ENCODE measurements around the gene A4GALT.

Gene A4GALT

GRCh38 chr22:42700901-42701300, 19.8 kb downstream of the A4GALT start:
- DNase-seq: no peak

DNA sequence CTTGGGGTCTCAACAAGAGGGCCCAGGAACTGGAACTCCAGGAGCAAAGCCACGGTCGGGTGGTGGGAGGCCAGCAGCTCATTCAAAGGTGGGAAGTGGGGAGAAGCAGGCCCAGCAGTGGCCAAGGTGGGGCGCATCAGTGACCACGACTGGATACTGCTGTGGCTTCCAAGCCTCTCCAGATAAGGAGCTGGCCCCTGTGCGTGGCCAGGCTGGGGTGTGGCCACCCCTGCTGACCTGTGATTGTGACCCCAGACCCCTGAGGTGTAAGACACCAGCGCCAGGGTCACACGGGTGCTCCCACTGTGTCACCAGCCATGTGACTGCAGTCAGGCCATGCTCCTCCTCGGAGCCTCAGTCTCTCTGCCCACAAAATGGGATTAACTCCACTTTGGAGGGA, 20.3 kb downstream of the A4GALT start:
- DNase-seq: no peak

DNA sequence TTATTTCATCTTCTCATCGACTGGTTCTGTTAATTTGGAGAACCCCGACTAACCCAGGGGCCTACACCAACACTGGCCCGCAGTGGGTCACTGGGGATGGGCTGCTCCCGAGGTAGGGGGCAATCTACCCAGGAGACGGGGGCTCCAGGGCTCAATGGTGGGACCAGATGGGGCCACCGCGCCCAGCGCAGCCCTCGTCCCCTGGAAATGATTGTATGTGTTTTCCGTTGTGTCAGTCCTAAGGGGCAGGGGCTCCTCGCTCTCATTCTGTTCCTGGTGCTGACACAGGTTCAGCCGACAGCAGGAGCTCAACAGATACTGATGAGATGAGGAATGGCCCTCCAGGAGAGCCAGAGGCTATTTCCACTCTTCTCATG, 20.7 kb downstream of the A4GALT start:
- no peak for DNase-seq

DNA sequence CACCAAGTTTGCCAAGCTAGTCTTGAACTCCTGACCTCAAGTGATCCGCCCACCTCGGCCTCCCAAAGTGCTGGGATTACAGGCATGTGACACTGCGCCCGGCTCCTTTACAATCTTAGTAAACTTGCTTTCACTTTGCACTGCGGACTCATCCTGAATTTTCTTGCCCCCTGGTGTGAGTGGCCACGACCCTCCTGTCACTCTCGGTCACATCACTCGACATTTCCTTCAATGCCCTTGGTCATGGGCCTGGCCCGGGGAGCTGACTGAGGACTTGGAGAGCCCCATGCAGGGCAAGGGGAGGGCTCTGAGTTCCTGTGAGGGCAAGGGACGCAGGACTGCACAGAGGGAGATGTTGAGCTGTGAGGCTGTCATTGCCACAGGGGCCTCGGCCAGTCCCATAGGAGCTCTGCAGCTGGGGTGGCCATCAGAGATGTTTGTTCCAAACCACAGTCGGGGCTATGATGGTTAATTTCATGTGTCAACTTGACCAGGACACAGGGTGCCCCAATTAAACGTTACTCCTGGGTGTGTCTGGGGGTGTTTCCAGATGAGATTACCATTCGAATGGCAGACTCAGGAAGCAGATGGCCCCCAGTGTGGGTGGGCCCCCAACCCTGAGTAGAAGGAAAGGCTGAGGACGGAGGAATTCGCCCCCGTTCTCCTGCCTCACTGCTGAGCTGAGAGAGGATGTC, 21.2 kb downstream of the A4GALT start:
- DNase-seq: no peak

GRCh38 chr22:42697542-42698013, 23.1 kb downstream of the A4GALT start:
- no peak for DNase-seq

- no peak for DNase-seq
Observed at GRCh38 chr22:42696331-42696967, 24.2 kb downstream of the A4GALT start.

GRCh38 chr22:42695294-42695693, 25.4 kb downstream of the A4GALT start:
- no peak for DNase-seq

DNA sequence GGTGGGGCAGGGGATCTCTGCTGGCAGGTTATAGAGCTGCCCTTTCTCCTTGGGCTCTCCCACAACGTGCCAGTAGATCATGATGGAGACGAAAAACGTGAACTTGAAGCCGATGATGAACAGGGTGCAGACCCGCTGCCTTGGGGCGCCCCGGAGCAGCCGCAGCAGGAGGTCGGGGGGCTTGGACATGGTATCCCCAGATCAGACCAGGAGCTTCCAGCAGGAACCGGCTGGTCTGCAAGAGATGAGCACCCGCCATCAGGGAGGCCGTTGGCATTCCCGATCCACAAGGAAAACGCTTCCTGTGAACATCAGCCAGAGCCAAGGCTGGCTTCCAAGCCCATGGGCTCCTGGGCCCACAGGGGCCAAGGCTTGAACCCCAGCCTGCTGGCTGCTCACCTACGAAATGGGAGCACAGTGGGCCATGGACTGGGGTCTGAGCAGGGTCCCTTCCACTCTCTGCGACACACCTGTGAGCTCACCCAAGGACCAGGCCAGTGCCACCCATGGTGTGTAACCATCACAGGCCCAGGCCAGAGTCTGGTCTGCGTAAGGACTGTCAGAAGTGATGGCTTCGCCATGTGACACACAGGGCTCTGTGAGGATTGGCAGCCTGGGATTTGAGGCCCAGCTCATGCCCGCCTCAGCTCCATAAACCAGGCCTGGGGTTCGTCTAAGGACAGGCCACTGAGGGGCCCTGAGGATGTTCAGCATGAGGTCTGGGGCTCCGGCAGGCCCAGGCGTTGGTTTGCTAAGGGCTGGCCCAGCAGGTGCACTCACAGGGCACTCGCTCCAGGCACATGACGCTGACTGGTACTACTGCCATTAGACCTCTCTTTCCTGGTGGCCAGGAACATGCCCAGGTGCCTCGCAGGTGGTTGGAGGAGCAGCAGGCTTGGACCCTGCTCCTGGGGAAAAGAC, 26.6 kb downstream of the A4GALT start:
- DNase-seq: no peak

DNA sequence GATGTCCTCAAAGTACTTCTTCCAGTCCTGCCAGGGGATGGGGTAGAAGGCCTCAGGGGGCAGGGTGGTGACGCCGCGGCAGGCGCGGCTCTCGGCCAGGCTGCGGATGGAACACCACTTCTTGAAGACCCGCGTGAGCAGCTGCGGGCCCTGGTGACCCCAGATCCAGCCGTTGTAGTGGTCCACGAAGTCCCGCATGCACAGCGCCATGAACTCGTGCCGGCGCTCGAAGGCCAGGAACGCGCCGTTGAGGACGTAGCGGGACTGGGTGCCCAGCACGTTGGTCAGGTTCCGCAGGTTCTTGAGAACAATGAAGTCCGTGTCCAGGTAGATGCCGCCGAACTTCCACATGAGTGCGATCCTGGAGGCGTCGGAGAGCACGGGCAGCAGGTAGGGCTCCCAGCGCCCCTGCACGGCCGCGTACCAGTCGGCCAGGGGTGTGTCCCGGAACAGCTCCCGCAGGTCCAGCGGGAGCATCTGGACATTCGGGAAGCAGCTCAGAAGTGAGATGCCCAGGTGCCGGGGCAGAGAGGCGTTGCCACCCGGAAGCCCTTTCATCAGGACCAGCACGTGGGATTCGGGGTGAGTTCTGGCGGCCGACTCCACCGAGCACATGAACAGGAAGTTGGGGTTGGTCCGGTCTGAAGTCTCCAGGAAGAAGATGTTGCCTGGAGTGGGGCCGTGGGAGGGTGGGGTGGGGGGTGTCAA, 27.5 kb downstream of the A4GALT start:
- no peak for DNase-seq

- DNase-seq: peak in 1 of 2 donors; percentile 43
Observed at GRCh38 chr22:42692239-42693054, 28.2 kb downstream of the A4GALT start.

DNA sequence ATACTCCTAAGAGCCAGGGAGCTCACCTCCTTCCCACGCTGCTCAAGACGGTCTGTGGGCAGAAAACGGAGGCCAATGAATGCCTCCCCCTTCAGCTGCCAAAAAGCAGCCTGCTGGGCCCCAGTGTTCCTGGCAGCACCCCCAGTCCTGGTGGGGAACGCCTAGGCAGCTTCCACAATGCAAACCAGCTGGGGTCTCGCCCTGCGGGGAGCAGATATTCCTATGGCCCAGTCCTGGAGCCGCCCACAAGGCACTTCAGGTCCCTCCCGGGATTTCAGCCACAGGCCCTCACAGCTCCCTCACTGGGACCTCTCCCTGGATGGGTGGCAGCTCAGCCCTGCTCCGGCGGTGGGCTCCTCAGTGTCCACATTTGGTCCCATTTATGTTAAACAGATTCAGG, 29.2 kb downstream of the A4GALT start:
- DNase-seq: no peak

- DNase-seq: no peak
Observed at GRCh38 chr22:42688241-42689211, 32.1 kb downstream of the A4GALT start.

DNA sequence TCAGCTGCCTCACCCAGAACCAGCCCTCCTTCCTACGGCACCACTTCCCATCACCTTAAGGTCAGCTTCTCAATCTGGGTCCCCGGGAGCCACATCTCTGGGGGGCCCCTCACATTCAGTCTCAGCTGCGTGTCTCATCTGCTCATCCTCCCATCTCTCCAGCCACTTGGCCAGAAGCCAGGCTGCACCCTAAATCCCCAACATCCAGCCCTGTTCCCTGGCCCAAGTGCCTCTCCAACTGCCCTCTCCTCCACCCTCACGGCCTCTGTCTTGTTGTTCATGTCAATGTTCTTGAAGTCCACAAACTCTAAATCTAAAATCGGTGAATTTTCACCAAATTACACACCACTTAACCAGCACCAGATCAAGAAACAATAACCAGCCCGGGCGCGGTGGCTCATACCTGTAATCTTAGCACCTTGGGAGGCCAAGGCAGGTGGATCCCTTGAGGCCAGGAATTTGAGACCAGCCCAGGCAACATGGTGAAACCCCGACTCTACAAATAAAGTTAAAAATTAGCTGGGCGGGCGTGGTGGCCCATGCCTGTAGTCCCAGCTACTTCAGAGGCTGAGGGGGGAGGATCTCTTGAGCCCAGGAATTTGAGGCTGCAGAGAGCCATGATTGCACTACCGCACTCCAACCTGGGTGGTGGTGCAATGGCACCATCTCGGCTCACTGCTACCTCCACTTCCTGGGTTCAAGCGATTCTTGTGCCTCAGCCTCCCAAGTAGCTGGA, 33.7 kb downstream of the A4GALT start:
- no peak for DNase-seq

DNA sequence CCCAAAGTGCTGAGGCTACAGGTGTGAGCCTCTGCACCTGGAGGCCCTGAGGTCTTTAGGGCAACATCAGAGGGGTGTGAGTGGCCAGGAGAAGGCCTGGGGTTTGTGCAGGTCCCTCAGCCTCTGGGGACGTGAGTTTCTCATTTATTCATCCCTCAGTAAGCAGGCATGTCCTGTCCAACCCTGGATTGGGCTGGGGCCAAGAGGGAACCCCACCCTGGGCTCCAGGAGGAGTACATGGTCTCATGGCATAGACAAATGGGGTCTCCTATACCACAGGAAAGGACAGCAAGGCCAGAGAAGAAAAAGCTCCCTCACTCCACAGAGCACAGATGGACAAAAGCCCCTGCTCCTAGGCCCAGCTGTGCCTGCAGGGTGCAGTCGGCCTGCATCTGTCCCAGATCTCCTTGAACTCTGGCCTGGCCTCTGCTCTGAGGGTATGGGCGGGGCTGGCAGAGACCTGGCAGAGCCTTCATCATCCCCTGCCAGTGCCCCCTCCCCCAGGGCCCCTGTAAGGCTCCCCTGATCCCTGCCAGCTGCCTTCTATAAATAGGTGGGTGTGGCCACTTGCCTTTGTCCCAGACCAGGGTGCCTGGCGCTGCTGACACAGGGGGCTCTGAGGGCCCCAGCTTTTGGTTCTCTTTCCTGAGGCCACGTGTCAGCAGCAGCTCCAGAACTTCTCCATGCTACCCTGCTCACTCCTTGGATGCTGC, 34.6 kb downstream of the A4GALT start:
- no peak for DNase-seq

- no peak for DNase-seq
Observed at GRCh38 chr22:42684462-42685195, 36.0 kb downstream of the A4GALT start.

GRCh38 chr22:42683578-42684283, 36.9 kb downstream of the A4GALT start:
- no peak for DNase-seq

- no peak for DNase-seq
Observed at GRCh38 chr22:42682113-42682851, 38.4 kb downstream of the A4GALT start.

Data from inflammatory macrophage (primary cell).